K562 (cell line): ENCODE results near the gene ILK. TPM values are rescaled to one million over a fixed set of nuclear protein-coding genes. Genes with fewer than 3 reads are reported as not detected.

Source experiments
- ATAC-seq: fragments of 200-7000 bp; cut with Tn5 transposase; 3 replicates; pipeline ENCODE4 v1.9.1; 2020; ENCODE audit warnings: moderate library complexity
- BruUV-seq: library from RNA; stranded (reverse); fragments of 400-500 nt; replicated peaks from 2 replicates; lab custom pipeline; 2021; lab: Mats Ljungman, UMichigan
- CTCF ChIA-PET: fragments of 300-600 bp; formaldehyde crosslinking; extraction: SDS; loops from one replicate; lab custom pipeline; 2021; ENCODE audit warnings: low intra/inter-chr PET ratio; lab: Yijun Ruan, JAX
- POLR2A ChIA-PET: fragments of 300-600, 350-650 bp; sonication (Branson Sonifier 250); formaldehyde crosslinking; extraction: SDS; loops from one replicate; lab custom pipeline; 2021; ENCODE audit warnings: antibody characterized with exemption, inconsistent platforms; lab: Yijun Ruan, JAX
- DNase-seq, 4 experiments: peaks; one replicate each; pipeline versions ENCODE4 v3.0.0 to v3.0.0-alpha.2; 2011 to 2018; ENCODE audit warnings: low spot score in 3 of 4, mixed read lengths in 3 of 4; ENCODE audit errors: extremely low read depth in 1 of 4
- FAIRE-seq: peaks from 2 replicates; lab custom pipeline; 2011; peaks lifted over from hg19 to GRCh38; lab: Jason Lieb, UNC
- H2AFZ ChIP-seq: 2 replicates; pipeline ENCODE4 v1.6.0; 2011; ENCODE audit warnings: low read depth, low read length, control low read depth, inconsistent platforms
- H3K27ac ChIP-seq: fragments of 200-600 bp; 3 replicates; pipeline ENCODE4 v1.8.0; 2011; ENCODE audit warnings: low read depth, mild to moderate bottlenecking, control low read depth, inconsistent platforms, low read length, moderate library complexity, mixed read lengths; ENCODE audit errors: extremely low read depth
- H3K27me3 ChIP-seq, 2 experiments: fragments of 300-600 bp in 1 of 2; 2 replicates in 1 of 2; 3 replicates in 1 of 2; pipeline versions ENCODE4 v1.6.0 to v1.8.0; 2011; ENCODE audit warnings: inconsistent platforms in 2 of 2, low read length in 2 of 2, mild to moderate bottlenecking in 1 of 2, mixed read lengths in 1 of 2, moderate library complexity in 1 of 2; ENCODE audit not compliant: control insufficient read depth in 2 of 2, insufficient read depth in 2 of 2
- H3K36me3 ChIP-seq: fragments of 300-600 bp; 3 replicates; pipeline ENCODE4 v1.8.0; 2011; ENCODE audit warnings: mild to moderate bottlenecking, low read length, inconsistent platforms; ENCODE audit not compliant: control insufficient read depth, insufficient read depth
- H3K4me1 ChIP-seq, 2 experiments: fragments of 200-600 bp in 1 of 2; replicated peaks in 1 of 2; 2 replicates in 1 of 2; 3 replicates in 1 of 2; pipeline versions ENCODE4 v1.5.1 to v1.8.0; 2011; ENCODE audit warnings: inconsistent platforms in 2 of 2, low read length in 2 of 2, mild to moderate bottlenecking in 1 of 2, mixed read lengths in 1 of 2, moderate library complexity in 1 of 2; ENCODE audit not compliant: control insufficient read depth in 2 of 2, insufficient read depth in 2 of 2
- H3K4me2 ChIP-seq: 2 replicates; pipeline ENCODE4 v1.6.1; 2011; ENCODE audit warnings: low read length, control low read depth, inconsistent platforms, mixed read lengths; ENCODE audit not compliant: insufficient read depth
- H3K4me3 ChIP-seq: fragments of 200-600 bp; sonication (generic), shearing (Covaris generic); 2 replicates; pipeline ENCODE4 v1.5.1; 2016; ENCODE audit warnings: control low read depth, inconsistent platforms
- H3K79me2 ChIP-seq: fragments of 200-600 bp; 3 replicates; pipeline ENCODE4 v1.8.0; 2011; ENCODE audit warnings: low read length, inconsistent platforms; ENCODE audit not compliant: control insufficient read depth, insufficient read depth
- H3K9ac ChIP-seq, 2 experiments: 2 replicates each; pipeline versions ENCODE4 v1.6.0 to v1.6.1; 2011; ENCODE audit warnings: low read depth in 2 of 2, low read length in 2 of 2, control low read depth in 1 of 2, inconsistent platforms in 1 of 2, mild to moderate bottlenecking in 1 of 2, mixed read lengths in 1 of 2; ENCODE audit not compliant: insufficient read depth in 1 of 2
- H3K9me1 ChIP-seq: one replicate; pipeline ENCODE4 v1.6.0; 2011; ENCODE audit warnings: inconsistent platforms, mild to moderate bottlenecking, low read length, moderate library complexity; ENCODE audit not compliant: control insufficient read depth, insufficient read depth
- H3K9me3 ChIP-seq: replicated peaks from 2 replicates; pipeline ENCODE4 v1.5.1; 2011; ENCODE audit warnings: low read depth, low read length, inconsistent platforms; ENCODE audit not compliant: control insufficient read depth, insufficient read depth
- H4K20me1 ChIP-seq: replicated peaks from 2 replicates; pipeline ENCODE4 v1.6.1; 2011; ENCODE audit warnings: low read length, inconsistent platforms, mixed read lengths; ENCODE audit not compliant: control insufficient read depth, insufficient read depth
- CBFA2T2 ChIP-seq: fragments of 450-650 bp; conservative IDR thresholded peaks from 2 replicates; pipeline ENCODE4 v1.6.1; 2017; ENCODE audit warnings: mild to moderate bottlenecking
- CBX5 ChIP-seq: IDR thresholded peaks from 2 replicates; pipeline ENCODE4 v1.6.1; 2014; ENCODE audit warnings: low read depth, borderline replicate concordance
- CGGBP1 ChIP-seq: fragments of 250-450 bp; sonication (Bioruptor Pico); IDR thresholded peaks from 2 replicates; pipeline ENCODE4 v1.9.0; 2021; ENCODE audit warnings: mild to moderate bottlenecking
- FUS ChIP-seq: fragments of 200-400 bp; formaldehyde crosslinking; optimal IDR thresholded peaks from 2 replicates; pipeline ENCODE3; 2017; ENCODE audit warnings: low read depth, low read length
- GATAD2B ChIP-seq: fragments of 450-650 bp; IDR thresholded peaks from 2 replicates; pipeline ENCODE4 v1.6.1; 2017; ENCODE audit warnings: mild to moderate bottlenecking, borderline replicate concordance
- HCFC1 ChIP-seq: IDR thresholded peaks from 2 replicates; pipeline ENCODE4 v1.6.1; 2012; ENCODE audit warnings: low read depth, low read length, improper control_type of control experiment
- JUND ChIP-seq, 2 experiments: IDR thresholded peaks; 2 replicates in 1 of 2; 3 replicates in 1 of 2; pipeline ENCODE4 v1.6.1; 2011; ENCODE audit warnings: borderline replicate concordance in 2 of 2, low read depth in 2 of 2, low read length in 2 of 2, improper control_type of control experiment in 1 of 2, missing biosample characterization in 1 of 2, missing genetic modification characterization in 1 of 2, missing genetic modification reagents in 1 of 2
- KLF10 ChIP-seq: fragments of 250-450 bp; sonication (Bioruptor Pico); IDR thresholded peaks from 2 replicates; pipeline ENCODE4 v1.6.1; 2021; ENCODE audit warnings: matching md5 sums
- MCM7 ChIP-seq, 2 experiments: fragments of 450-650 bp; IDR thresholded peaks; 2 replicates each; pipeline ENCODE4 v1.6.1; 2016 to 2018
- NFIX ChIP-seq: fragments of 250-450 bp; sonication (Bioruptor Pico); IDR thresholded peaks from 2 replicates; pipeline ENCODE4 v1.4.0; 2020; ENCODE audit warnings: low read depth, mild to moderate bottlenecking, moderate library complexity
- NFRKB ChIP-seq: fragments of 450-650 bp; IDR thresholded peaks from 2 replicates; pipeline ENCODE4 v1.6.1; 2016; ENCODE audit warnings: low read depth
- POLR2A ChIP-seq: fragments of 450-650 bp; conservative IDR thresholded peaks from 2 replicates; pipeline ENCODE4 v1.6.1; 2016
- SAFB ChIP-seq: fragments of 200-400 bp; formaldehyde crosslinking; IDR thresholded peaks from 2 replicates; pipeline ENCODE4 v1.6.1; 2017; ENCODE audit warnings: low read depth, low read length, borderline replicate concordance
- THAP7 ChIP-seq: fragments of 250-450 bp; sonication (Bioruptor Pico); IDR thresholded peaks from 2 replicates; pipeline ENCODE4 v1.5.0; 2021
- U2AF1 ChIP-seq: fragments of 200-400 bp; formaldehyde crosslinking; optimal IDR thresholded peaks from 2 replicates; pipeline ENCODE3; 2017; ENCODE audit warnings: mild to moderate bottlenecking, low read depth, low read length, moderate library complexity
- ZNF174 ChIP-seq: fragments of 250-450 bp; sonication (Bioruptor Pico); IDR thresholded peaks from 2 replicates; pipeline ENCODE4 v1.4.0; 2020; ENCODE audit warnings: mild to moderate bottlenecking
- ZNF277 ChIP-seq: fragments of 250-450 bp; sonication (Bioruptor Pico); IDR thresholded peaks from 2 replicates; pipeline ENCODE4 v1.8.0; 2022; ENCODE audit warnings: inconsistent platforms, mild to moderate bottlenecking, moderate library complexity, borderline replicate concordance
- ZNF586 ChIP-seq: fragments of 450-650 bp; formaldehyde crosslinking; conservative IDR thresholded peaks from 2 replicates; pipeline ENCODE4 v1.4.0; 2020; ENCODE audit warnings: mild to moderate bottlenecking, moderate library complexity
- WGBS: fragments of 100-300 bp; shearing (Covaris generic); methylation state at CpG from one replicate; pipeline ENCODE4 v1.1.6; 2016; ENCODE audit warnings: low coverage, mixed read lengths; ENCODE audit not compliant: insufficient coverage; ENCODE audit errors: missing lambda C conversion rate; 5-methylcytosine and 5-hydroxymethylcytosine counted together
- in situ Hi-C: fragments of 300-500 bp; cut with MboI; formaldehyde crosslinking; loops from 4 replicates; pipeline ENCODE4 v1.15.0; 2018; ENCODE audit warnings: inconsistent platforms, mixed read lengths
- intact Hi-C: fragments of 100-400 bp; cut with micrococcal nuclease; formaldehyde crosslinking; loops from 2 replicates; pipeline ENCODE4 v1.14.2; 2022
- polyA plus RNA-seq, 8 experiments: library from polyadenylated mRNA; depleted of rRNA in 4 of 8; stranded (reverse) in 5 of 8; unstranded in 3 of 8; fragments of >200 nt; fragmentation: Nextera tagmentation in 2 of 8; fragmentation: Illumina TruSeq in 1 of 8; extraction: Ambion mirVana in 2 of 8; extraction: Trizol in 1 of 8; gene quantifications; 2 replicates each; pipeline versions ENCODE4 v1.2.1 to v1.2.3, GENCODE V29; 2011 to 2014; ENCODE audit warnings: inconsistent platforms in 1 of 8, missing spikeins in 1 of 8
- total RNA-seq, 7 experiments: library from RNA; depleted of rRNA in 6 of 7; stranded (reverse); fragments of >200 nt in 6 of 7; fragmentation: Illumina TruSeq in 2 of 7; extraction: Trizol in 2 of 7; gene quantifications; 2 replicates each; pipeline versions ENCODE4 v1.2.1 to v1.2.3, GENCODE V29; 2011 to 2021; ENCODE audit warnings: low replicate concordance in 1 of 7

Gene ILK
- total and polyA plus RNA-seq, 9 of the 15 experiments (the other 6 are each of a cell fraction or from before 2014, with no cell fraction given) = 43.3 to 95.9 (median 58.9) TPM

- Histone ChIP-seq H3K27ac (no peak overlapping the region), H3K4me2 (no peak overlapping the region), H4K20me1 (no peaks in the 10 kb centered on the region), H3K4me3 (no peak overlapping the region), H3K9ac (no peak overlapping the region), H3K79me2 (no peaks in the 10 kb centered on the region), H3K9me3 (no peaks in the 10 kb centered on the region), H3K4me1 (peaks cover 36 to 39% of the 10 kb centered on the region in 2 experiments), H2AFZ (no peak overlapping the region), H3K9me1 (peaks cover 6% of the 10 kb centered on the region), H3K27me3 (no peaks in the 10 kb centered on the region), H3K36me3 (no peaks in the 10 kb centered on the region)
- BruUV-seq = no TSS peak
- DNase-seq (no peak), ATAC-seq (no peak), FAIRE-seq (no peak)
- POLR2A ChIA-PET = no interaction called here
- in situ Hi-C loops = no loop called here
- intact Hi-C loops = no loop called here
- CTCF ChIA-PET = no interaction called here
- TF ChIP-seq ZNF277 = no peak
- no peak for TF ChIP-seq NFIX (CRISPR knock-in tag)
- TF ChIP-seq SAFB = no peak
- no peak for TF ChIP-seq ZNF174 (CRISPR knock-in tag)
- no peak for TF ChIP-seq MCM7 (IDR thresholded peaks at IDR 0.05)
- no peak for TF ChIP-seq NFRKB
- TF ChIP-seq U2AF1 = no peak
- no peak for TF ChIP-seq KLF10
- no peak for TF ChIP-seq ZNF586
- no peak for TF ChIP-seq CBX5
- no peak for TF ChIP-seq JUND (IDR thresholded peaks at IDR 0.05; ENCODE audit: borderline replicate concordance, low read depth, low read length)
- TF ChIP-seq JUND (tag; IDR thresholded peaks at IDR 0.05; ENCODE audit: borderline replicate concordance, low read depth, low read length) = no peak
- TF ChIP-seq GATAD2B = no peak
- TF ChIP-seq THAP7 = no peak
- TF ChIP-seq POLR2A = no peak
- TF ChIP-seq HCFC1 = no peak
- no peak for TF ChIP-seq CBFA2T2
- TF ChIP-seq CGGBP1 (CRISPR knock-in tag) = no peak
- no peak for TF ChIP-seq FUS
- WGBS = 82% methylated on average over 1 of the region's 1 CpG
Measured at GRCh38 chr11:6559369-6559768, 44.2 kb upstream of the ILK start.
